ENCODE data around the gene RDX.
"Not testable (repeated sequence)": the region's sequence is repeated elsewhere in the genome, so short reads cannot be mapped to it uniquely, and the experiment has no call there.

Gene RDX

DNA sequence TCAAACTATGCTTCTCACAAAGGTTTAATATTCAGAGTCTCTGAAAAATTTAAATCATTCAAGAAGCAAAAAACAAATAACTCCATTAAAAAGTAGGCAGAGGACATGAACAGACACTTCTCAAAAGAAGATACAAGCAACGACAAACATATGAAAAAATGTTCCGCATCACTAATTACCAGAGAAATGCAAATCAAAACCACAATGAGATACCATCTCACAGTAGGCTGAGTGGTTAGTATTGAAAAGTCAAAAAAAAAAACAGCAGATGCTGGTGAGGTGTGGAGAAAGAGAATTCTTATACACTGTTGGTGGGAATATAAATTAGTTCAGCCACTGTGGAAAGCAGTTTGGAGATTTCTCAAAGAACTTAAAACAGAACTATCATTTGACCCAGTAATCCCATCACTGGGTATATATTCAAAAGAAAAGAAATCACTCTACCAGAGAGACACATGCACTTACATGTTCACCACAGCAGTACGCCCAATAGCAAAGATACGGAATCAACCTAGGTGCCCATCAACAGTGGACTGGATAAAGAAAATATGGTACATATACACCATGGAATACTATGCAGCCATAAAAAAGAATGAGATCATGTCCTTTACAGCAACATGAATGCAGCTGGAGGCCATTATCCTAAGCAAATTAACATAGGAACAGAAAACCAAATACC lies 103.7 kb downstream of the RDX start:
- not testable (repeated sequence) for H3K4me1 Mint-ChIP-seq, H3K4me3 Mint-ChIP-seq, H3K27me3 Mint-ChIP-seq, H3K27ac Mint-ChIP-seq, H3K36me3 Mint-ChIP-seq
- DNase-seq (ENCODE audit: low spot score in 2 of 2) (peak in 1 of 2 donors; percentile 21), ATAC-seq (ENCODE audit: low read depth) (peak; percentile 94)
- peaks cover 16% of the 10 kb centered on the region for H3K9me3 Mint-ChIP-seq

DNA sequence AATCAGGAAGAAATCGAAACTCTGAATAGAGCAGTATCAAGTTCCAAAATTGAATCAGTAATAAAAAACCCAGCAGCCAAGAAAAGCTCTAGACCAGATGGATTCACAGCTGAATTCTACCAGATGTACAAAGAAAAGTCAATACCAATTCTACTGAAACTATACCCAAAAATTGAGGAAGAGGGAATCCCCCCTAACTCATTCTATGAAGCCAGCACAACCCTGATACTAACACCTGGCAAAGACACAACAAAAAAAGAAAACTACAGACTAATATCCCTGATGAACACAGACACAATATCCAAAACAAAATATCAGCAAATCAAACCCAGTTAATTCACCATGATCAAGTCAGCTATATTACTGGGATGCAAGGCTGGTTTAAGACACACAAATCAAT lies 105.5 kb downstream of the RDX start:
- Mint-ChIP-seq H3K27ac (no peak overlapping the region), H3K36me3 (peaks cover 5% of the 10 kb centered on the region), H3K9me3 (peaks cover 16% of the 10 kb centered on the region), H3K4me3 (no peak overlapping the region), H3K27me3 (peaks cover 13% of the 10 kb centered on the region), H3K4me1 (peaks cover 9% of the 10 kb centered on the region)
- no peak for ATAC-seq (ENCODE audit: low read depth)
- DNase-seq (ENCODE audit: low spot score in 2 of 2): no peak

DNA sequence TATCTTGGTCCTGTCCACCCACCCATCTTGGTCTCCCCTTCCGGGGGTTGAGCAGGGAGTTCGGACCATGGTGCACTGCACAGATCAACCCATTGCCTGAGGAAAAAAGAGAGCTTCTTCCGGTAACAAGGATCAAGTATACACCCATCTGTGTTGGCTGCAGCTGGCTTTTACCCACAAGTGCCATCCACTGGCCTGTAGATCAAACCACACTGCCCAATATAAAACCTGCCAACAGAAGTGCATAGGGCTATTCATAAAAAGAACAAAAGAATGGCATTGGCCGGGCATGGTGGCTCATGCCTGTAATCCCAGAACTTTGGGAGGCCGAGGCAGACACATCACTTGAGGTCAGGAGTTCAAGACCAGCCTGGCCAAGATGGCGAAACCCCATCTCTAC lies 108.7 kb downstream of the RDX start:
- Mint-ChIP-seq H3K27me3 (peaks cover 14% of the 10 kb centered on the region), H3K36me3 (peaks cover 5% of the 10 kb centered on the region), H3K27ac (no peak overlapping the region), H3K4me1 (peaks cover 5% of the 10 kb centered on the region), H3K4me3 (no peak overlapping the region), H3K9me3 (peaks cover 11% of the 10 kb centered on the region)
- DNase-seq (ENCODE audit: low spot score in 2 of 2) (no peak), ATAC-seq (ENCODE audit: low read depth) (no peak)

DNA sequence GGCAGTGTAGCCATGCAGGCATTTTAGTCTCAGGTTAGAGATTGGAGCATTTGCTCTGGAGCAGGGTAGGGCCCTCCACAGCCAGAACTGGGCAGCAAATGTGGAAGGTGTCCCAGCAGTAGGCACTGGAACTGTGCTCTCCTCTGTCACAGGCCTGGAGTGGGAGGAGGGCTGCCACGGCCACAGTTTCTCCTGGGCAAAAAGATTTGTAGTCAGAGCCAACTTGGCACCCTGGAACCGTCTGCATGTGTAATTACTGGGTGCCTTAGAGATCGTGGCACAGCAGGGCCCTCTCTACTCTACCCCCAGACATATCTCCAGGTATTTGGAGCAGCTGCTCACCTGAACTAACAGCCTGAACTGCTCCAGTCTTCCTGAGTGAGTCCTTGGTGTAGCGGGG lies 109.5 kb downstream of the RDX start:
- H3K4me3 Mint-ChIP-seq: no peak overlapping the region

DNA sequence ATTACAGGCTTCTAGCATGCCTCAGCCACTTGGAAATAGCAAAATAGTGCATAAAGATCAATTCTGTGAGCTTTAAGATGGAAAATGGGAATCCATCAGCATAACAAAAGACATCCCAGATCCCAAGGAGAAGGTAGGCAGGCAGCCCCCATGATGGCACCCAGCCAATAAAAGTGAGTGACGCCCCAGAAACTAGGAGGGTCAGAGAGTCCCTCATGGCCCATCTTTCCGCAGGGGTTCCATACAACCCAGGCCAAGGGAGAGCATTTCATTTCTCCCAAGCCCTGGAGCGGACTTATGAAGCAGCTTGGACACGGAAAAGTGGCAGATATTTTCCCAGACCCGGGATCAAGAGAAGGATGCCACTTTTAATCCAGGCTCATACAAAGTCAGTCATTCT lies 110.0 kb downstream of the RDX start:
- DNase-seq (ENCODE audit: low spot score in 2 of 2) (no peak), ATAC-seq (ENCODE audit: low read depth) (no peak)
- H3K4me3 Mint-ChIP-seq: no peak overlapping the region
- H3K4me1 Mint-ChIP-seq: peaks cover 2% of the 10 kb centered on the region
- H3K9me3 Mint-ChIP-seq: peaks cover 7% of the 10 kb centered on the region
- no peak overlapping the region for H3K27ac Mint-ChIP-seq
- peaks cover 5% of the 10 kb centered on the region for H3K36me3 Mint-ChIP-seq
- peaks cover 14% of the 10 kb centered on the region for H3K27me3 Mint-ChIP-seq

More for the DNA sequence above, 109.5 kb downstream of the RDX start:
- DNase-seq (ENCODE audit: low spot score in 2 of 2) (no peak), ATAC-seq (ENCODE audit: low read depth) (no peak)
- Mint-ChIP-seq H3K27me3 (peaks cover 14% of the 10 kb centered on the region), H3K9me3 (peaks cover 7% of the 10 kb centered on the region), H3K27ac (no peak overlapping the region), H3K4me1 (peaks cover 2% of the 10 kb centered on the region), H3K36me3 (peaks cover 5% of the 10 kb centered on the region)

DNA sequence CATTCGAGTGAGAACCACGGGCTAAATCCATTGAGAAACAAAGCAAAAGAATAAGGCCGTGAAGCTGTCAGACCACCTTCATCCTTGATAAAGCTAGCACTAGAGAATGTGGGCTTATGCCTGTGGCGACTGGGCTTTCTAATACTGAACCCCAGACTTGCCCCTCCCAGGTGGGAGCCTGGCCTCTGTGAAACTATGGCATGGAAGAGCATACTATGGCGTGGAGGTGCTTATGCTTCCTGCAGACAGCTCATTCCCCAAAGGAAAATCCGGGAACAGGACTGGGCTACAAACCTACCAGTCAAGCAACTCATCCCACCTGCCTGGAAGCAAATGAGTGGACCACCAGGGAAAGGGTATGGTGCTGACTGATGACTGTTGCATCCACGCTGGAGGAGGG lies 110.8 kb downstream of the RDX start:
- Mint-ChIP-seq H3K36me3 (no peaks in the 10 kb centered on the region), H3K9me3 (peaks cover 1% of the 10 kb centered on the region), H3K4me3 (no peak overlapping the region), H3K27me3 (peaks cover 14% of the 10 kb centered on the region), H3K27ac (no peak overlapping the region), H3K4me1 (peaks cover 2% of the 10 kb centered on the region)
- no peak for DNase-seq (ENCODE audit: low spot score in 2 of 2)
- no peak for ATAC-seq (ENCODE audit: low read depth)

DNA sequence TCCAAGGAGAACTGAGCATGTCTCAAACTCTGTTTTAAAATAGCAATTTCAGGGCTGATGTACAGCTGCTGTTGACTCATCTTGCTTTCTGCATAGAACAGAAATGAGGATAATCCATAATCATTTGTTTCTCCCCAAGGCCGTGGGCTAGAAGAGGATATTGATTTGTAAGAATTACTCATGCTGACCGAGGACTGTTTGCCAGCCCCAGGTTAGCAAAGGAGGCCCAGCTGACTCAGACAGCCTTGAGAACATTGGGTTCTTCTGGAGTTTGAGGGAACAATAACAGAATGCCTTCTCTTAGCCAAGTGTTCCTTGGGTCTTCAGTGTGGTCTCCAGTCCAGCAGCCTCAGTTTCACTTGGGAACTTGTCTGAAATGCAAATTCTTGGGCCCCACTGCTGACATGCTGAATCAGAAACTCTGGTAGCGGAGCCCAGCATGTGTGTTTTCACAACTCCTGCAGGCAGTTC lies 111.3 kb downstream of the RDX start:
- Mint-ChIP-seq H3K27ac (no peak overlapping the region), H3K36me3 (no peaks in the 10 kb centered on the region), H3K4me3 (no peak overlapping the region), H3K4me1 (peaks cover 2% of the 10 kb centered on the region), H3K9me3 (no peaks in the 10 kb centered on the region), H3K27me3 (peaks cover 14% of the 10 kb centered on the region)
- ATAC-seq (ENCODE audit: low read depth) (no peak), DNase-seq (ENCODE audit: low spot score in 2 of 2) (no peak)

DNA sequence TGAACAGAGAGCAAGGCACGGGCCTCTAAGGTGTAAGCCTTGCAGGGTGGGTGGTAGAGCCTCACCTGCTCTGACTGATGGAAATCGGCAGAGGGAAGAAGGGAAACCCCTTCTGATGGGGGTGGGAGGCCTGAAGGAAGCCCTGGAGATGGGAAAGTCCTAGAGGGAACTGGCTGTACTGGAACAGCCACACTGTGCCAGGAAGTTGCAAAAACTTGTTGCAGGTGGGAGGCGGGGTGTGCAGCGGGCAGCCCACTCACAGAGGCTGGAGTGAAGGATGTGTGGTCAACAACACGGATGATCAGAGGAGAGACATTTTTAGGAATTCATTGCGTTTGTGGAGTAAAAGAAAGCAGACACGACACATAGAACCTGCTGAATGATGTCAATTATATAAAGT lies 112.0 kb downstream of the RDX start:
- H3K9me3 Mint-ChIP-seq: no peaks in the 10 kb centered on the region
- peaks cover 2% of the 10 kb centered on the region for H3K4me1 Mint-ChIP-seq
- H3K27ac Mint-ChIP-seq: no peak overlapping the region
- DNase-seq (ENCODE audit: low spot score in 2 of 2) (no peak), ATAC-seq (ENCODE audit: low read depth) (no peak)
- H3K27me3 Mint-ChIP-seq: peaks cover 14% of the 10 kb centered on the region
- no peaks in the 10 kb centered on the region for H3K36me3 Mint-ChIP-seq
- H3K4me3 Mint-ChIP-seq: no peak overlapping the region

DNA sequence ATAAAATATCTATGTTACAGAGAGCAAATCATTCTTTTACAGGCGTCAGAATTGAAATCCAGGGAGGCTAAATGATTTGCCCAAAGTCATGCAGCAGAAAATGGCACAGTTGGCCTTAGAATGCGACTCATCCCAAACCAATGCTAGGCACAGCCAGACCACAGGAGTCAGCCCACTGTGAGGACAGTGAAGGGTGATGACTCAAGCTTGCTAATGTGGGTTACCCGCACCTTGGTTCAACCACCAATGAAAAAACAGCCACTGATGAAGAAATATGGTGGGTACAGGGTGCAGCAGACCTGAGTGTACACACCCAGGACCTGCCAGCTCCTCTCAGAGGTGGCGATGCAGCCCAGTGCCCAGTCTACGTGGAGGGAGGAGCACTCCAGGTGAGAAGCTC lies 113.5 kb downstream of the RDX start:
- no peak for ATAC-seq (ENCODE audit: low read depth)
- no peak overlapping the region for H3K27ac Mint-ChIP-seq
- no peaks in the 10 kb centered on the region for H3K36me3 Mint-ChIP-seq

DNA sequence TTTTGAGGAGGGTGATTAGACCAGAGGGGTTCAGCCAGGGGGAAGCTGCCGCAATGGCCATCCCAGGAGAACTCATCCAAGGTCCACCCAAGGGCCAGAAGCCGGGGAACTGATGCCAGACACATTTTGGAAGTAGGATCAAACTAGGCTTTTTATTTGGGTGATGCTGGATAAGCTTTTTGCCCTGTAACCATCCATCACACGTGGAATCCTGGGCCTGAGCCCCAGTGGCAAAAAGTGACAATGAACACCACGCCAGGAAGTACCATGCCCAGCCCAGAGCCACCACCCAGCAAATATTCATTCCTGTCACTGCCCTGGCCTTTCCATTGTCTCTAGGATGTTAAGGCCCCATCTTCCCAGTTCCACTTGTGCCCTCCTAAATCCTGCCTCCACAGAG lies 117.3 kb downstream of the RDX start:
- no peak for DNase-seq (ENCODE audit: low spot score in 2 of 2)
- H3K4me1 Mint-ChIP-seq: peaks cover 3% of the 10 kb centered on the region
- no peak overlapping the region for H3K4me3 Mint-ChIP-seq
- H3K27ac Mint-ChIP-seq: no peak overlapping the region
- H3K36me3 Mint-ChIP-seq: no peaks in the 10 kb centered on the region
- no peaks in the 10 kb centered on the region for H3K9me3 Mint-ChIP-seq
- no peak for ATAC-seq (ENCODE audit: low read depth)
- peaks cover 4% of the 10 kb centered on the region for H3K27me3 Mint-ChIP-seq

More for the DNA sequence above, 113.5 kb downstream of the RDX start:
- peaks cover 11% of the 10 kb centered on the region for H3K27me3 Mint-ChIP-seq
- no peaks in the 10 kb centered on the region for H3K9me3 Mint-ChIP-seq
- DNase-seq (ENCODE audit: low spot score in 2 of 2): no peak
- peaks cover 2% of the 10 kb centered on the region for H3K4me1 Mint-ChIP-seq
- no peak overlapping the region for H3K4me3 Mint-ChIP-seq

DNA sequence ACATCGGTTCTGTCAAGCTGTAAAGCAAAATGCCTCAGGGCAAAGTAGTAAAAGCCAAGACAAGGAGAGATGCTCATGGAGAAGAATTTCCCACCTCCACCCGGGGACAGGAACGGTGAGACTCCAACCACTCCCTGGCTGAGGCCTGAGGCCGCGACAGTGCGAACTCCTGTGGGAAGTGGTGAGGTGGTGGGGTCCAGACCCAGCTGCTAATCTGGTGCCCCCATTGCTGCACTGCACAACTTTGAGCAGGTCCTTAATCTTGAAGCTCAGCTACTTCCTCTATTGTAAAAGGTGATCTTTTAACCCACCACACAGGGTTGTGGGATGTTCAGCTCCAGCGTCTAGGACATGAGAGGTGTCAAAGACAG lies 119.3 kb downstream of the RDX start:
- no peaks in the 10 kb centered on the region for H3K36me3 Mint-ChIP-seq
- no peak for DNase-seq (ENCODE audit: low spot score in 2 of 2)
- ATAC-seq (ENCODE audit: low read depth): no peak
- no peak overlapping the region for H3K27ac Mint-ChIP-seq
- H3K4me1 Mint-ChIP-seq: peaks cover 4% of the 10 kb centered on the region
- no peaks in the 10 kb centered on the region for H3K9me3 Mint-ChIP-seq
- H3K4me3 Mint-ChIP-seq: no peak overlapping the region
- H3K27me3 Mint-ChIP-seq: peaks cover 5% of the 10 kb centered on the region

DNA sequence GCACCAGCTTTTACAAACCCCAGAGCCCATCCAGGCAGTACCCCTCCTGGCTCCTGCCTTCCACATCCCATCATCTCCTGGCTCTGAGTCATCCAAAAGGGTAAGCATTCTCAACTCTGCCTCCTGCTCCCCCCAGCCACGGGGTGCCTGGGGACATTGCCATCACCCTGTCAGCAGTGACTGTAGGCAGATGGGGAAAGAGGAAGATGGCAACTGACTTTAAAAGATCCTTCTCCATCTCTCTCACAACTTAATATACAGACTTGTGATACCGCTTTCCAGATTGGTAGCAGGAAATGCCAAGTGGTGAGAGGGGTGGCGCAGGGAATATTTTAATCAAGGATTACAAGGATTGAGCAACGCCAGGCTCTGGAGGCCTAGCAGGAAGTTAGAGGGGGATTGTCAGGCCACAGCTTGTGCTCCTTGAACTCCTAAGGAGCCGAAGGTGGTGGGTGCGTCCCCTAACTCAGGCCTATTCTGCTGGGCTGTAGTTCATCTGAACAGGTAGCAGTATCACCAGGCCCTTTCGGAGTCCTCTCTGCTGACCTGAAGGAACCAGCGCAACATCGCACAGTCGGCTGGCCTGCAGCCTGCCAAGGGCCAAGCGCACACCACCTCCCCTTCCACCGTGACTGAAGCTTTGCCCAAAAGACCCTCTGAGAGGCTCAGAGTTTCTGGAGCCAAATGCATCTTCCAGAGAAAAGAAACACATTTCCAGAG lies 119.9 kb downstream of the RDX start:
- ATAC-seq (ENCODE audit: low read depth) (no peak), DNase-seq (ENCODE audit: low spot score in 2 of 2) (no peak)
- peaks cover 4% of the 10 kb centered on the region for H3K4me1 Mint-ChIP-seq
- H3K27me3 Mint-ChIP-seq: peaks cover 7% of the 10 kb centered on the region
- H3K36me3 Mint-ChIP-seq: no peaks in the 10 kb centered on the region
- no peak overlapping the region for H3K27ac Mint-ChIP-seq
- no peaks in the 10 kb centered on the region for H3K9me3 Mint-ChIP-seq
- H3K4me3 Mint-ChIP-seq: no peak overlapping the region

DNA sequence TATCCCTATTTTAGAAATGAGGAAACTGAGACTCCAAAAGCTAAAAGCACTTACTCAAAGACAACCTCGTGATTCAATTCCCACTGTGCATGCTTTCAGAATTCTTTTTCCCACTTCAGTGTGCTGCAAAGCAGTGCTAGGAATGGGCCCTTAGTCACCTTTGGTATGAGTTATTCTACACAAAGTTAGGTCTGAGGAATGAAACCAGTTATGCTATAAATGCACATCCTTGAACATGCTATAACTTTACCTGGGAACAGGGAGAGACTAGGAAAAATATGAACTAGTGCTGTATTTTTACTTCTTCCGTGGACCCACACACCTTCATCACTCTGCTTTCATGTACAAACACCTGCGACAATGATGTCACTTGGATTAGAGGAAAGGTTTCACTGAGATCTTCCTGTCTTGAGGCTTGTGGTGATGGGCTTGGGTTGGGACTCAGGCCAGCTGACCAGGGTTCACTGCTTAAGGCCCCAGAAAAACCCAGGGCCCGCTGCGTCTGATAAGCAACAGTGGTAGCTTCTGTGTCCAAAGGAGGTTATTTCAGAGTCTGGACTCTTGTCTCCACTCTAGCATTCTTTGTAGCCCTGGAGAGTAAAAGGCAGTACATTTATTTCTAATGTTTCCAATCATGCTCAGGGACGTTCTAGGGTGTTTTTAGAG lies 121.6 kb downstream of the RDX start:
- H3K27me3 Mint-ChIP-seq: peaks cover 7% of the 10 kb centered on the region
- H3K36me3 Mint-ChIP-seq: no peaks in the 10 kb centered on the region
- no peak overlapping the region for H3K27ac Mint-ChIP-seq
- H3K4me3 Mint-ChIP-seq: no peak overlapping the region
- DNase-seq (ENCODE audit: low spot score in 2 of 2) (no peak), ATAC-seq (ENCODE audit: low read depth) (no peak)
- H3K9me3 Mint-ChIP-seq: no peaks in the 10 kb centered on the region
- H3K4me1 Mint-ChIP-seq: peaks cover 4% of the 10 kb centered on the region

DNA sequence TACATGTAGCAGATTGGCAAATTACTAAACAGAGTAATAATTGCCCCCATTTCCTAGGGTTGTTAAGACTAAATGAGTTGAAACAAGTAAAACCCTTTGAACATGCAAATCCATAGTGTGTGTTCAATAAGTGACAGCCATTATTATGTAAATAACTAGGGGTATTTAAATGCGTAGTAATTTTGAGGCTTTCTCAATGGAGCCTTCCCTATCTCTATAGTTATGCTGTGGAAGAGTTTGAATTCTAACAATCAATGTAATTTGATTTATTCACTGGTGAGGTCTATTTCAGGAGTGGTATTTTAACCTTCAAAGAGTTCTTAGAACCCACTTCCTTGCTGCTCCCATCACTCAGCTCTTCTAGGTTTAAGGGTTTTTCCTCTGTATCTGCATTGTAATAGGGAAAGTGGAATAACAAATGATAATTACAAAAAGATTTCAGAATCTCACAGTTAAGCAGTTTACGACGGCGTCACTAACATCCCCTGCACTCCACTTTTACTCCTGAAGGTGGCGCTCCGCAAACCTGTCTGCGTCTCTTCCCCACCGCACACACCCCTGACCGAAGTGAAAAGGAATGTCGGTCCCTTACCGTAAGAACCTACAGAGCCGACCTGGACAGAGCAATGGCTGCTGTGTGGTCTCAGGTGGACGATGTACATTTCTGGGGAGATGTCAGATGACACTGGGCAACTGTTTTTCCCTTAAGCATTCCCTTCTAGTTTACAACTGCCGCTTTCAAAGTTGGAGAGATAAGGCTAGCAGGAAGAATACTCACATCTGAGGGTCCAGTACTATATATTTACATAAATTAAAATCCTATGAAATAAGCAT lies 122.4 kb downstream of the RDX start:
- Mint-ChIP-seq H3K27me3 (peaks cover 7% of the 10 kb centered on the region), H3K4me3 (peak overlapping the region; percentile 27), H3K9me3 (no peaks in the 10 kb centered on the region), H3K27ac (no peak overlapping the region), H3K4me1 (peaks cover 4% of the 10 kb centered on the region), H3K36me3 (no peaks in the 10 kb centered on the region)
- DNase-seq (ENCODE audit: low spot score in 2 of 2) (peak; percentile 49 to 60), ATAC-seq (ENCODE audit: low read depth) (peak; percentile 84)

All from memory B cell (primary cell).